IMR-90 (cell line): ENCODE measurements around the gene LTN1.

ENCODE experiments used
- CEBPB ChIP-seq: IDR thresholded peaks from 2 replicates; pipeline ENCODE4 v1.6.1; 2012; ENCODE audit warnings: low read depth, low read length, improper control_type of control experiment
- ELK1 ChIP-seq: fragments of 150-350 bp; IDR thresholded peaks from 2 replicates; pipeline ENCODE4 v1.6.1; 2016; ENCODE audit warnings: low read depth, mild to moderate bottlenecking, low read length, moderate library complexity, borderline replicate concordance
- FOS ChIP-seq: fragments of 150-350 bp; IDR thresholded peaks from 2 replicates; pipeline ENCODE4 v1.6.1; 2016; ENCODE audit warnings: low read depth, low read length
- MAFK ChIP-seq: IDR thresholded peaks from 2 replicates; pipeline ENCODE4 v1.6.1; 2012; ENCODE audit warnings: low read depth, low read length, improper control_type of control experiment
- MAZ ChIP-seq: IDR thresholded peaks from 2 replicates; pipeline ENCODE4 v1.6.1; 2012; ENCODE audit warnings: low read depth, mild to moderate bottlenecking, low read length, improper control_type of control experiment, moderate library complexity, borderline replicate concordance
- MXI1 ChIP-seq: IDR thresholded peaks from 2 replicates; pipeline ENCODE4 v1.6.1; 2012; ENCODE audit warnings: low read depth, mild to moderate bottlenecking, low read length, moderate library complexity, borderline replicate concordance
- POLR2A ChIP-seq: IDR thresholded peaks from 2 replicates; pipeline ENCODE4 v1.6.1; 2012; ENCODE audit warnings: mild to moderate bottlenecking, low read depth, low read length
- RAD21 ChIP-seq: IDR thresholded peaks from 2 replicates; pipeline ENCODE4 v1.6.1; 2012; ENCODE audit warnings: low read length, improper control_type of control experiment
- RCOR1 ChIP-seq: IDR thresholded peaks from 2 replicates; pipeline ENCODE4 v1.6.1; 2012; ENCODE audit warnings: mild to moderate bottlenecking, low read length, improper control_type of control experiment; ENCODE audit not compliant: insufficient replicate concordance
- RFX5 ChIP-seq: IDR thresholded peaks from 2 replicates; pipeline ENCODE4 v1.8.0; 2012; ENCODE audit warnings: low read depth, mild to moderate bottlenecking, low read length, moderate library complexity
- SMC3 ChIP-seq: fragments of 150-350 bp; IDR thresholded peaks from 2 replicates; pipeline ENCODE4 v1.6.1; 2016; ENCODE audit warnings: low read depth, mild to moderate bottlenecking, antibody characterized with exemption, low read length, moderate library complexity
- TF ChIP-seq, protein P1 (sequence below): conservative IDR thresholded peaks from 2 replicates; pipeline ENCODE4 v1.5.1; 2012; ENCODE audit warnings: mild to moderate bottlenecking, low read depth, low read length, improper control_type of control experiment
- TF ChIP-seq, protein P2 (sequence below): fragments of 150-350 bp; IDR thresholded peaks from 2 replicates; pipeline ENCODE4 v1.6.1; 2017; ENCODE audit warnings: mild to moderate bottlenecking, antibody characterized with exemption, low read length, low read depth

DNA sequence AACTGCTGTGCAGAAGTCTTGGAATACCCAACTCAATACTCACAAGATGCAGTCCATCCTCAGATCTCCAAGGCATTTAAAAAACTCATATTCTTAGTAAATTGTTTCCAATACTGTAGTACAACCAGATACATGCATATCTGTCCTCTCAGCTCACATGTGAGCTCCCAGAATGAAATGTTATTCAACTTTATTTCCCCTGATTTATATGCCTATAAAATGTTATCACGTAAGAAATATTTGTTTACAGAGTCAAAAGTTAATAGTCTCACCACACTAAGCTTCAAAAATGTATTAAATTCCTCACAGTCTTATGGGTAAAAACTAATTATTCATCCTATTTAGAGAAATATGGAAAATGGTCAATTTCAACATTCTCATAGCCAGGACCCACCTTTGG lies 56.6 kb downstream of the LTN1 start:
- TF ChIP-seq, protein P1, sequence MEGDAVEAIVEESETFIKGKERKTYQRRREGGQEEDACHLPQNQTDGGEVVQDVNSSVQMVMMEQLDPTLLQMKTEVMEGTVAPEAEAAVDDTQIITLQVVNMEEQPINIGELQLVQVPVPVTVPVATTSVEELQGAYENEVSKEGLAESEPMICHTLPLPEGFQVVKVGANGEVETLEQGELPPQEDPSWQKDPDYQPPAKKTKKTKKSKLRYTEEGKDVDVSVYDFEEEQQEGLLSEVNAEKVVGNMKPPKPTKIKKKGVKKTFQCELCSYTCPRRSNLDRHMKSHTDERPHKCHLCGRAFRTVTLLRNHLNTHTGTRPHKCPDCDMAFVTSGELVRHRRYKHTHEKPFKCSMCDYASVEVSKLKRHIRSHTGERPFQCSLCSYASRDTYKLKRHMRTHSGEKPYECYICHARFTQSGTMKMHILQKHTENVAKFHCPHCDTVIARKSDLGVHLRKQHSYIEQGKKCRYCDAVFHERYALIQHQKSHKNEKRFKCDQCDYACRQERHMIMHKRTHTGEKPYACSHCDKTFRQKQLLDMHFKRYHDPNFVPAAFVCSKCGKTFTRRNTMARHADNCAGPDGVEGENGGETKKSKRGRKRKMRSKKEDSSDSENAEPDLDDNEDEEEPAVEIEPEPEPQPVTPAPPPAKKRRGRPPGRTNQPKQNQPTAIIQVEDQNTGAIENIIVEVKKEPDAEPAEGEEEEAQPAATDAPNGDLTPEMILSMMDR = no peak
- TF ChIP-seq RAD21 (no peak), MAFK (no peak), POLR2A (no peak), RFX5 (no peak), MXI1 (no peak), FOS (no peak), ELK1 (no peak), CEBPB (no peak), SMC3 (no peak), MAZ (no peak), RCOR1 (no peak)
- TF ChIP-seq, protein P2, sequence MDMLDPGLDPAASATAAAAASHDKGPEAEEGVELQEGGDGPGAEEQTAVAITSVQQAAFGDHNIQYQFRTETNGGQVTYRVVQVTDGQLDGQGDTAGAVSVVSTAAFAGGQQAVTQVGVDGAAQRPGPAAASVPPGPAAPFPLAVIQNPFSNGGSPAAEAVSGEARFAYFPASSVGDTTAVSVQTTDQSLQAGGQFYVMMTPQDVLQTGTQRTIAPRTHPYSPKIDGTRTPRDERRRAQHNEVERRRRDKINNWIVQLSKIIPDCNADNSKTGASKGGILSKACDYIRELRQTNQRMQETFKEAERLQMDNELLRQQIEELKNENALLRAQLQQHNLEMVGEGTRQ = no peak
